HepG2 (cell line): ENCODE data around the gene NNAT. TPM values are rescaled to one million over a fixed set of nuclear protein-coding genes. Genes with fewer than 3 reads are reported as not detected.

ENCODE experiments used
- ATAC-seq: fragments of 200-7000 bp; cut with Tn5 transposase; 3 replicates; pipeline ENCODE4 v1.9.1; 2020; ENCODE audit warnings: mild to moderate bottlenecking, moderate library complexity
- BruUV-seq: library from RNA; stranded (reverse); fragments of 400-500 nt; replicated peaks from 2 replicates; lab custom pipeline; 2021; lab: Mats Ljungman, UMichigan
- CTCF ChIA-PET: fragments of 300-600 bp; formaldehyde crosslinking; extraction: SDS; loops from one replicate; lab custom pipeline; 2021; ENCODE audit warnings: low total read pairs, inconsistent platforms, low intra/inter-chr PET ratio; lab: Yijun Ruan, JAX
- POLR2A ChIA-PET: fragments of 350-600 bp; sonication (Branson Sonifier 250); formaldehyde crosslinking; loops from one replicate; lab custom pipeline; 2020; ENCODE audit warnings: antibody characterized with exemption, inconsistent platforms; lab: Yijun Ruan, JAX
- DNase-seq: peaks from one replicate; pipeline ENCODE4 v3.0.0-alpha.2; 2015; ENCODE audit warnings: low spot score
- FAIRE-seq: peaks from 3 replicates; lab custom pipeline; 2011; peaks lifted over from hg19 to GRCh38; lab: Jason Lieb, UNC
- H2AFZ ChIP-seq: one replicate; pipeline ENCODE4 v1.6.1; 2011; ENCODE audit warnings: low read length, inconsistent platforms
- H3K27ac ChIP-seq: fragments of 300-600 bp; 3 replicates; pipeline ENCODE4 v1.8.0; 2011; ENCODE audit warnings: mixed run types, mild to moderate bottlenecking, mixed read lengths, low read length, inconsistent platforms; ENCODE audit not compliant: insufficient read depth; ENCODE audit errors: extremely low read length
- H3K27me3 ChIP-seq, 2 experiments: fragments of 200-600 bp in 1 of 2; 2 replicates in 1 of 2; 3 replicates in 1 of 2; pipeline versions ENCODE4 v1.6.0 to v1.8.0; 2011; ENCODE audit warnings: low read length in 2 of 2, mild to moderate bottlenecking in 2 of 2, moderate library complexity in 2 of 2, inconsistent platforms in 1 of 2; ENCODE audit not compliant: insufficient read depth in 2 of 2, control insufficient read depth in 1 of 2
- H3K36me3 ChIP-seq, 2 experiments: fragments of 200-600 bp in 1 of 2; replicated peaks in 1 of 2; 2 replicates in 1 of 2; 3 replicates in 1 of 2; pipeline versions ENCODE4 v1.5.1 to v1.8.0; 2011; ENCODE audit warnings: low read length in 2 of 2, inconsistent platforms in 1 of 2; ENCODE audit not compliant: insufficient read depth in 2 of 2, control insufficient read depth in 1 of 2
- H3K4me1 ChIP-seq: 2 replicates; pipeline ENCODE4 v1.5.1; 2012; ENCODE audit warnings: low read length, inconsistent platforms; ENCODE audit not compliant: insufficient read depth
- H3K4me2 ChIP-seq: 2 replicates; pipeline ENCODE4 v1.6.0; 2011; ENCODE audit warnings: low read depth, low read length, inconsistent platforms
- H3K4me3 ChIP-seq, 3 experiments: fragments of 200-600 bp in 1 of 3; sonication (generic), shearing (Covaris generic) in 1 of 3; replicated peaks in 1 of 3; 2 replicates each; pipeline ENCODE4 v1.5.1; 2011 to 2016; ENCODE audit warnings: low read length in 3 of 3, inconsistent platforms in 2 of 3, low read depth in 2 of 3, mild to moderate bottlenecking in 2 of 3, control low read depth in 1 of 3, mixed read lengths in 1 of 3; ENCODE audit not compliant: insufficient read depth in 1 of 3
- H3K79me2 ChIP-seq: one replicate; pipeline ENCODE4 v1.6.1; 2011; ENCODE audit warnings: low read length, inconsistent platforms; ENCODE audit not compliant: insufficient read depth
- H3K9ac ChIP-seq: 2 replicates; pipeline ENCODE4 v1.6.0; 2011; ENCODE audit warnings: mild to moderate bottlenecking, low read depth, low read length, inconsistent platforms; ENCODE audit not compliant: insufficient read depth
- H3K9me3 ChIP-seq: 2 replicates; pipeline ENCODE4 v1.5.1; 2012; ENCODE audit warnings: mild to moderate bottlenecking, low read length
- H4K20me1 ChIP-seq: 2 replicates; pipeline ENCODE4 v1.6.0; 2011; ENCODE audit warnings: inconsistent platforms, mild to moderate bottlenecking, low read length, moderate library complexity; ENCODE audit not compliant: insufficient read depth
- CREM ChIP-seq, 2 experiments: sonication (generic) in 1 of 2; formaldehyde crosslinking in 1 of 2; IDR thresholded peaks; 2 replicates each; pipeline versions ENCODE4 v1.4.0 to v1.6.1; 2016 to 2020; ENCODE audit warnings: antibody characterized with exemption in 1 of 2, mild to moderate bottlenecking in 1 of 2, missing genetic modification reagents in 1 of 2
- FOXK1 ChIP-seq: sonication (generic); formaldehyde crosslinking; IDR thresholded peaks from 2 replicates; pipeline ENCODE4 v1.4.0; 2020; ENCODE audit warnings: low read depth, missing genetic modification reagents, borderline replicate concordance
- HES4 ChIP-seq: sonication (generic); formaldehyde crosslinking; IDR thresholded peaks from 2 replicates; pipeline ENCODE4 v1.9.0; 2021; ENCODE audit warnings: mild to moderate bottlenecking, missing genetic modification reagents, borderline replicate concordance
- HOXD1 ChIP-seq: sonication (generic); formaldehyde crosslinking; IDR thresholded peaks from 2 replicates; pipeline ENCODE4 v1.5.0; 2020; ENCODE audit warnings: missing genetic modification reagents
- NBN ChIP-seq: fragments of 450-650 bp; conservative IDR thresholded peaks from 2 replicates; pipeline ENCODE4 v1.6.1; 2017
- NFATC3 ChIP-seq: sonication (generic); formaldehyde crosslinking; IDR thresholded peaks from 2 replicates; pipeline ENCODE4 v1.5.1; 2020; ENCODE audit warnings: mild to moderate bottlenecking, missing genetic modification reagents
- NFE2L2 ChIP-seq: fragments of 150-350 bp; IDR thresholded peaks from 2 replicates; pipeline ENCODE4 v1.6.1; 2014; ENCODE audit warnings: low read length
- REXO4 ChIP-seq: sonication (generic); formaldehyde crosslinking; IDR thresholded peaks from 2 replicates; pipeline ENCODE4 v1.8.0; 2022; ENCODE audit warnings: missing genetic modification reagents, mild to moderate bottlenecking, borderline replicate concordance
- RFX5 ChIP-seq: IDR thresholded peaks from 2 replicates; pipeline ENCODE4 v1.6.1; 2011; ENCODE audit warnings: low read depth, low read length, improper control_type of control experiment
- SMARCC2 ChIP-seq: fragments of 450-650 bp; IDR thresholded peaks from 2 replicates; pipeline ENCODE4 v1.6.1; 2017; ENCODE audit warnings: antibody characterized with exemption, mild to moderate bottlenecking
- SNAPC5 ChIP-seq: sonication (generic); formaldehyde crosslinking; IDR thresholded peaks from 2 replicates; pipeline ENCODE4 v1.8.1; 2023; ENCODE audit warnings: mild to moderate bottlenecking, missing genetic modification reagents, borderline replicate concordance
- TBX3 ChIP-seq: fragments of 450-650 bp; IDR thresholded peaks from 2 replicates; pipeline ENCODE4 v1.6.1; 2017; ENCODE audit warnings: antibody characterized with exemption, mild to moderate bottlenecking, inconsistent platforms, borderline replicate concordance
- THYN1 ChIP-seq: sonication (generic); formaldehyde crosslinking; IDR thresholded peaks from 2 replicates; pipeline ENCODE4 v1.8.1; 2023; ENCODE audit warnings: low read depth, mild to moderate bottlenecking, moderate library complexity, missing genetic modification reagents, borderline replicate concordance
- ZBTB33 ChIP-seq: sonication (generic); formaldehyde crosslinking; IDR thresholded peaks from 2 replicates; pipeline ENCODE4 v1.4.0; 2020; ENCODE audit warnings: missing genetic modification reagents
- ZNF207 ChIP-seq: fragments of 450-650 bp; IDR thresholded peaks from 2 replicates; pipeline ENCODE4 v1.6.1; 2016; ENCODE audit warnings: antibody characterized with exemption, borderline replicate concordance
- WGBS: methylation state at CpG from one replicate; pipeline ENCODE4 v1.1.6; 2017; ENCODE audit warnings: low lambda C conversion rate; 5-methylcytosine and 5-hydroxymethylcytosine counted together
- in situ Hi-C: cut with HindIII; loops from 2 replicates; pipeline ENCODE4 v1.10.0; 2017; ENCODE audit warnings: low pct_unique_long_range_greater_than_20kb; ENCODE audit not compliant: extremely low pct_ligation_motif_present
- intact Hi-C: fragments of 100-400 bp; cut with micrococcal nuclease; formaldehyde crosslinking; loops from one replicate; pipeline ENCODE4 v1.10.0; 2022; ENCODE audit not compliant: unreplicated experiment
- polyA plus RNA-seq, 8 experiments: library from polyadenylated mRNA; depleted of rRNA in 3 of 8; stranded (reverse) in 7 of 8; unstranded in 1 of 8; fragments of >200 nt; fragmentation: Illumina TruSeq in 4 of 8; extraction: Trizol in 4 of 8; gene quantifications; 2 replicates each; pipeline versions ENCODE4 v1.2.1 to v1.2.3, GENCODE V29; 2011 to 2016; ENCODE audit warnings: low read depth in 4 of 8, missing spikeins in 1 of 8, mixed read lengths in 1 of 8; ENCODE audit not compliant: insufficient read depth in 1 of 8
- total RNA-seq, 5 experiments: library from RNA; depleted of rRNA; stranded (reverse); fragments of >200 nt; fragmentation: Illumina TruSeq; extraction: Trizol; gene quantifications; 2 replicates each; pipeline ENCODE4 v1.2.3, GENCODE V29; 2016; ENCODE audit warnings: low read depth in 1 of 5
- TF ChIP-seq, protein P1 (sequence below): sonication (generic); formaldehyde crosslinking; IDR thresholded peaks from 2 replicates; pipeline ENCODE4 v1.8.0; 2022; ENCODE audit warnings: missing genetic modification reagents, low read depth, mild to moderate bottlenecking, borderline replicate concordance
- TF ChIP-seq, protein P2 (sequence below): IDR thresholded peaks from 2 replicates; pipeline ENCODE4 v1.6.1; 2016; ENCODE audit warnings: control low read depth
- TF ChIP-seq, protein P3 (sequence below): sonication (generic); formaldehyde crosslinking; IDR thresholded peaks from 2 replicates; pipeline ENCODE4 v1.4.0; 2020; ENCODE audit warnings: low read depth, mild to moderate bottlenecking, missing genetic modification reagents

The NNAT gene
- total and polyA plus RNA-seq, 2 of the 13 experiments (the other 11 are each of a cell fraction or from before 2014, with no cell fraction given) = not detected

DNA sequence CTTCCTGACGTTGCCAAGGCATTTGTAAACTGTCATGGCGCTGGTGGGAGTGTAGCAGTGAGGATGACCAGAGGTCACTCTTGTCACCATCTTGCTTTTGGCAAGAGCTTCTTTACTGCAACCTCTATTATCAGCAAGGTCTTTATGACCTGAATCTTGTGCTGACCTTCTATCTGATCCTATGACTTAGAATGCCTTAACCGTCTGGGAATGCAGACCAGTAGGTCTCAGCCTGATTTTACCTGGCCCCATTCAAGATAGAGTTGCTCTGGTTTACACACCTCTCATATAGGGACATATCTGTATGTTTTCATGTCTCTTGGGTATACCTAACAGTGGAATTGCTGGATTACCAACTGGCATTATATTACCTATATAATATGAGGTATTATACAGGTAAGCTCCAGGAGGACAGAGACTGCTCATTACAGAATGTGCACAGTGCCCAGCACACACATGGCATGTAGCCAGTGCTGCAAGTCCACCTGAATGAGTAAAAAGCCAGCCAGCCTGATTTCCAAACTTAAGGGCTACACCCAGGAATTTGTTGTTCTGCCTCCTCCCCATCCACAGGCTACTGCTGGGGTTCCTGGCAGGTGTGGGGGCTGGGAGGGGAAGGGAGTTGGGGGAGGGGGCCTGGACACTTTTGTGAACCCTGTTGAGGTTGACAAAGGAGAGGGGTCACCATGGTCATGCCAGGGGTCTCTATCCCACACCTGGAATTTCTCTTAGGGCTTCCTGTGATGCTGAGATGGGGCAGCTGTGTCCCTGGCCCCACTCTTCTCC lies 41.8 kb downstream of the NNAT start:
- Histone ChIP-seq H2AFZ (no peak overlapping the region), H3K79me2 (no peaks in the 10 kb centered on the region), H3K27me3 (peaks cover 8 to 61% of the 10 kb centered on the region in 2 experiments; a peak in 4 of 5 replicates), H3K27ac (no peak overlapping the region), H3K36me3 (no peaks in the 10 kb centered on the region), H3K4me1 (peaks cover 32% of the 10 kb centered on the region), H3K9me3 (no peaks in the 10 kb centered on the region), H3K4me3 (no peak overlapping the region), H3K4me2 (no peak overlapping the region), H3K9ac (no peak overlapping the region), H4K20me1 (no peaks in the 10 kb centered on the region)
- no peak for FAIRE-seq
- in situ Hi-C loops (loop anchor here (25.0 kb wide), 1 partner anchor 649 kb away; no protein-coding TSS in a partner anchor), intact Hi-C loops (loop anchor here (10.0 kb wide), 1 partner anchor 332 kb away; no protein-coding TSS in a partner anchor)
- BruUV-seq = no TSS peak
- DNase-seq = no peak
- ChIA-PET CTCF (no interaction called here), POLR2A (no interaction called here)
- no peak for ATAC-seq
- whole genome bisulfite sequencing = 26% methylated on average over 3 of the region's 3 CpGs
- no peak for TF ChIP-seq THYN1 (CRISPR knock-in tag)
- TF ChIP-seq FOXK1 (CRISPR knock-in tag) = no peak
- no peak for TF ChIP-seq NBN
- TF ChIP-seq NFATC3 (CRISPR knock-in tag) = no peak
- TF ChIP-seq HOXD1 = no peak
- no peak for TF ChIP-seq ZNF207
- no peak for TF ChIP-seq SMARCC2
- TF ChIP-seq CREM (IDR thresholded peaks at IDR 0.05) = no peak
- no peak for TF ChIP-seq CREM (CRISPR knock-in tag; IDR thresholded peaks at IDR 0.05)
- TF ChIP-seq, protein P1, sequence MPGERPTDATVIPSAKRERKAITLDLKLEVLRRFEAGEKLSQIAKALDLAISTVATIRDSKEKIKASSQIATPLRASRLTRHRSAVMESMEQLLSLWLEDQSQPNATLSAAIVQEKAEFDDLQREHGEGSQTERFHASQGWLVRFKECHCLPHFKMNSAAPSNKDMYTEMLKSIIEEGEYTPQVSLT (CRISPR knock-in tag) = no peak
- TF ChIP-seq TBX3 = no peak
- no peak for TF ChIP-seq SNAPC5
- TF ChIP-seq, protein P2, sequence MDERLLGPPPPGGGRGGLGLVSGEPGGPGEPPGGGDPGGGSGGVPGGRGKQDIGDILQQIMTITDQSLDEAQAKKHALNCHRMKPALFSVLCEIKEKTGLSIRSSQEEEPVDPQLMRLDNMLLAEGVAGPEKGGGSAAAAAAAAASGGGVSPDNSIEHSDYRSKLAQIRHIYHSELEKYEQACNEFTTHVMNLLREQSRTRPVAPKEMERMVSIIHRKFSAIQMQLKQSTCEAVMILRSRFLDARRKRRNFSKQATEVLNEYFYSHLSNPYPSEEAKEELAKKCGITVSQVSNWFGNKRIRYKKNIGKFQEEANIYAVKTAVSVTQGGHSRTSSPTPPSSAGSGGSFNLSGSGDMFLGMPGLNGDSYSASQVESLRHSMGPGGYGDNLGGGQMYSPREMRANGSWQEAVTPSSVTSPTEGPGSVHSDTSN = no peak
- no peak for TF ChIP-seq HES4 (CRISPR knock-in tag)
- TF ChIP-seq, protein P3, sequence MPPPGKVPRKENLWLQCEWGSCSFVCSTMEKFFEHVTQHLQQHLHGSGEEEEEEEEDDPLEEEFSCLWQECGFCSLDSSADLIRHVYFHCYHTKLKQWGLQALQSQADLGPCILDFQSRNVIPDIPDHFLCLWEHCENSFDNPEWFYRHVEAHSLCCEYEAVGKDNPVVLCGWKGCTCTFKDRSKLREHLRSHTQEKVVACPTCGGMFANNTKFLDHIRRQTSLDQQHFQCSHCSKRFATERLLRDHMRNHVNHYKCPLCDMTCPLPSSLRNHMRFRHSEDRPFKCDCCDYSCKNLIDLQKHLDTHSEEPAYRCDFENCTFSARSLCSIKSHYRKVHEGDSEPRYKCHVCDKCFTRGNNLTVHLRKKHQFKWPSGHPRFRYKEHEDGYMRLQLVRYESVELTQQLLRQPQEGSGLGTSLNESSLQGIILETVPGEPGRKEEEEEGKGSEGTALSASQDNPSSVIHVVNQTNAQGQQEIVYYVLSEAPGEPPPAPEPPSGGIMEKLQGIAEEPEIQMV = no peak
- no peak for TF ChIP-seq ZBTB33 (CRISPR knock-in tag)
- no peak for TF ChIP-seq NFE2L2
- TF ChIP-seq REXO4 = no peak
- TF ChIP-seq RFX5 = no peak
